HCT116 (cell line): ENCODE data around the gene MVK. TPM values are rescaled to one million over a fixed set of nuclear protein-coding genes. Genes with fewer than 3 reads are reported as not detected.

Source experiments
- ATAC-seq: fragments of 200-7000 bp; cut with Tn5 transposase; 2 replicates; pipeline ENCODE4 v1.9.1; 2020; ENCODE audit warnings: mild to moderate bottlenecking, moderate library complexity
- BruUV-seq: library from RNA; stranded (reverse); fragments of 400-500 nt; replicated peaks from 2 replicates; lab custom pipeline; 2021; lab: Mats Ljungman, UMichigan
- CTCF ChIA-PET: fragments of 300-600 bp; sonication (Branson Sonifier 250); formaldehyde crosslinking; loops from one replicate; lab custom pipeline; 2021; ENCODE audit warnings: antibody characterized with exemption; lab: Charles Lee
- POLR2A ChIA-PET: fragments of 300-600, 350-600 bp; sonication (Branson Sonifier 250); formaldehyde crosslinking; loops from one replicate; lab custom pipeline; 2021; ENCODE audit warnings: antibody characterized with exemption; lab: Charles Lee
- RAD21 ChIA-PET, 2 experiments: fragments of 300-600 bp; sonication (Branson Sonifier 250); formaldehyde crosslinking; loops; one replicate each; lab custom pipeline; 2023; ENCODE audit warnings: low total read pairs in 2 of 2; ENCODE audit not compliant: uncharacterized antibody in 2 of 2, unreplicated experiment in 2 of 2, low non-redundant PET in 1 of 2; lab: Charles Lee
- DNase-seq: peaks from one replicate; pipeline ENCODE4 v3.0.0-alpha.2; 2010; ENCODE audit warnings: low read depth, low spot score
- H2AFZ ChIP-seq: fragments of 200-600 bp; shearing (Covaris generic), sonication (generic); 2 replicates; pipeline ENCODE4 v1.6.1; 2017; ENCODE audit warnings: low read depth, mixed run types, mixed read lengths, antibody characterized with exemption, low read length; ENCODE audit not compliant: poor library complexity, severe bottlenecking
- H3K27ac ChIP-seq: 2 replicates; pipeline ENCODE4 v1.5.1; 2012; ENCODE audit warnings: low read depth, low read length
- H3K27me3 ChIP-seq: fragments of 200-600 bp; sonication (generic); 2 replicates; pipeline ENCODE4 v1.6.1; 2016; ENCODE audit warnings: mixed run types, low read length, mixed read lengths; ENCODE audit not compliant: insufficient read depth
- H3K36me3 ChIP-seq, 2 experiments: fragments of 200-500 bp in 1 of 2; fragments of 200-600 bp in 1 of 2; sonication (Bioruptor generic) in 1 of 2; sonication (generic) in 1 of 2; 2 replicates each; pipeline versions ENCODE4 v1.5.1 to v1.6.1; 2014 to 2016; ENCODE audit warnings: low read length in 2 of 2, inconsistent platforms in 1 of 2, mixed read lengths in 1 of 2, mixed run types in 1 of 2; ENCODE audit not compliant: insufficient read depth in 2 of 2, control insufficient read depth in 1 of 2
- H3K4me1 ChIP-seq, 2 experiments: fragments of 200-600 bp in 1 of 2; sonication (generic) in 1 of 2; 2 replicates each; pipeline versions ENCODE4 v1.5.1 to v1.6.1; 2012 to 2017; ENCODE audit warnings: low read length in 2 of 2, inconsistent platforms in 1 of 2, mild to moderate bottlenecking in 1 of 2, mixed read lengths in 1 of 2, mixed run types in 1 of 2, moderate library complexity in 1 of 2; ENCODE audit not compliant: insufficient read depth in 2 of 2, control insufficient read depth in 1 of 2
- H3K4me2 ChIP-seq: fragments of 200-600 bp; sonication (generic); 2 replicates; pipeline ENCODE4 v1.6.1; 2017; ENCODE audit warnings: mixed run types, low read length, mixed read lengths
- H3K4me3 ChIP-seq, 2 experiments: fragments of 200-600 bp in 1 of 2; sonication (generic) in 1 of 2; replicated peaks in 1 of 2; 2 replicates each; pipeline ENCODE4 v1.5.1; 2011 to 2016; ENCODE audit warnings: low read length in 2 of 2, control low read depth in 1 of 2, low read depth in 1 of 2, mild to moderate bottlenecking in 1 of 2, mixed read lengths in 1 of 2, mixed run types in 1 of 2
- H3K79me2 ChIP-seq: fragments of 200-600 bp; sonication (generic); 2 replicates; pipeline ENCODE4 v1.6.1; 2017; ENCODE audit warnings: mild to moderate bottlenecking, mixed run types, low read length, moderate library complexity, mixed read lengths; ENCODE audit not compliant: insufficient read depth
- H3K9ac ChIP-seq: fragments of 200-600 bp; sonication (generic); 2 replicates; pipeline ENCODE4 v1.6.1; 2016; ENCODE audit warnings: low read length, mixed read lengths
- H3K9me2 ChIP-seq: fragments of 200-600 bp; sonication (generic), shearing (Covaris generic); 2 replicates; pipeline ENCODE4 v1.6.1; 2017; ENCODE audit warnings: mixed run types, mild to moderate bottlenecking, moderate library complexity; ENCODE audit not compliant: insufficient read depth
- H3K9me3 ChIP-seq, 2 experiments: fragments of 200-500 bp in 1 of 2; fragments of 200-600 bp in 1 of 2; sonication (Bioruptor generic) in 1 of 2; sonication (generic) in 1 of 2; 2 replicates each; pipeline ENCODE4 v1.6.1; 2014 to 2017; ENCODE audit warnings: low read length in 2 of 2, mixed read lengths in 2 of 2, inconsistent platforms in 1 of 2, low read depth in 1 of 2, mild to moderate bottlenecking in 1 of 2, mixed run types in 1 of 2, moderate library complexity in 1 of 2; ENCODE audit not compliant: control insufficient read depth in 1 of 2, insufficient read depth in 1 of 2
- H4K20me1 ChIP-seq: fragments of 200-600 bp; sonication (generic), shearing (Covaris generic); 2 replicates; pipeline ENCODE4 v1.6.1; 2017; ENCODE audit warnings: mixed run types, mild to moderate bottlenecking, moderate library complexity; ENCODE audit not compliant: insufficient read depth
- CBX3 ChIP-seq: IDR thresholded peaks from 2 replicates; pipeline ENCODE4 v1.6.1; 2012; ENCODE audit warnings: low read depth
- CEBPB ChIP-seq: IDR thresholded peaks from 2 replicates; pipeline ENCODE4 v1.6.1; 2012; ENCODE audit warnings: low read depth
- EGR1 ChIP-seq: IDR thresholded peaks from 2 replicates; pipeline ENCODE4 v1.6.1; 2012; ENCODE audit warnings: low read depth
- ELF1 ChIP-seq: IDR thresholded peaks from 2 replicates; pipeline ENCODE4 v1.6.1; 2012; ENCODE audit warnings: low read depth, borderline replicate concordance
- EZH2phosphoT487 ChIP-seq: fragments of 200-600 bp; IDR thresholded peaks from 2 replicates; pipeline ENCODE4 v1.6.1; 2018; ENCODE audit warnings: antibody characterized with exemption, borderline replicate concordance
- FOSL1 ChIP-seq: IDR thresholded peaks from 2 replicates; pipeline ENCODE4 v1.6.1; 2012; ENCODE audit warnings: low read depth
- POLR2A ChIP-seq: IDR thresholded peaks from 2 replicates; pipeline ENCODE4 v1.7.0; 2011; ENCODE audit warnings: borderline replicate concordance; ENCODE audit not compliant: insufficient read depth, insufficient read length; ENCODE audit errors: extremely low read depth
- POLR2AphosphoS5 ChIP-seq: IDR thresholded peaks from 2 replicates; pipeline ENCODE4 v1.6.1; 2011; ENCODE audit warnings: mild to moderate bottlenecking, low read depth, low read length, moderate library complexity
- REST ChIP-seq: IDR thresholded peaks from 2 replicates; pipeline ENCODE4 v1.6.1; 2012; ENCODE audit warnings: low read depth
- SIN3A ChIP-seq: IDR thresholded peaks from 2 replicates; pipeline ENCODE4 v1.6.1; 2012; ENCODE audit warnings: low read depth
- SP1 ChIP-seq: IDR thresholded peaks from 2 replicates; pipeline ENCODE4 v1.6.1; 2012; ENCODE audit warnings: low read depth
- TCF7L2 ChIP-seq: IDR thresholded peaks from 2 replicates; pipeline ENCODE4 v1.7.0; 2011; ENCODE audit warnings: borderline replicate concordance, inconsistent platforms; ENCODE audit not compliant: insufficient read depth, insufficient read length; ENCODE audit errors: extremely low read depth
- ZFX ChIP-seq: fragments of 450-650 bp; IDR thresholded peaks from 2 replicates; pipeline ENCODE4 v1.6.1; 2017
- intact Hi-C: fragments of 100-400 bp; cut with micrococcal nuclease; formaldehyde crosslinking; loops from 2 replicates; pipeline ENCODE4 v1.10.0; 2022
- total RNA-seq: library from RNA; stranded (reverse); gene quantifications from one replicate; pipeline ENCODE4 v1.2.1, GENCODE V29; 2021; ENCODE audit not compliant: unreplicated experiment
- TF ChIP-seq, protein P1 (sequence below): IDR thresholded peaks from 2 replicates; pipeline ENCODE4 v1.6.1; 2011; ENCODE audit warnings: mild to moderate bottlenecking, low read length, moderate library complexity; ENCODE audit not compliant: insufficient replicate concordance; ENCODE audit errors: extremely low read depth
- TF ChIP-seq, protein P2 (sequence below): IDR thresholded peaks from 2 replicates; pipeline ENCODE4 v1.6.1; 2012

Gene MVK
- total RNA-seq, 1 experiment from 2014 or later = 17.3 TPM

DNA sequence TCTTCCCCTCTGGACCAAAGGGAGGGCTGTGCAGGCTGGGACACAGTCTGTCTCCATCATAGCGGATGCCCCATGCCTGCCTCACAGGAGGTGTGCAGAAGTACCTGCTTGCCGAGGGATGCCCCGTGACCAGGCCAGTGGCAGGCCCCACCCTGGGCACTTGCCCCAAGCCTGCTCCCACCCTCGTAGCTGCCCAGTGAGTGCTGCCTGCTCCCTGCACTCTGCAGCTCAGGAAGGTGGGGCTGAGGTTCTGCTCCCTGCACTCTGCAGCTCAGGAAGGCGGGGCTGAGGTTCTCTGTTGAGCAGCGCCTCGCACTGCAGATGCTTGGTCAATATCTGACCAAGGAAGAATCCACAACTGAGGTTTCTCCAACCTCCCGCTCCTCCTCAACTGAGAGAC is 7.2 kb upstream of the MVK start:
- H3K9me3 ChIP-seq = no peaks in the 10 kb centered on the region
- H3K79me2 ChIP-seq = no peaks in the 10 kb centered on the region
- no TSS peak for BruUV-seq
- TF ChIP-seq CBX3 (no peak), TCF7L2 (no peak), SP1 (no peak), ELF1 (no peak)
- TF ChIP-seq, protein P1, sequence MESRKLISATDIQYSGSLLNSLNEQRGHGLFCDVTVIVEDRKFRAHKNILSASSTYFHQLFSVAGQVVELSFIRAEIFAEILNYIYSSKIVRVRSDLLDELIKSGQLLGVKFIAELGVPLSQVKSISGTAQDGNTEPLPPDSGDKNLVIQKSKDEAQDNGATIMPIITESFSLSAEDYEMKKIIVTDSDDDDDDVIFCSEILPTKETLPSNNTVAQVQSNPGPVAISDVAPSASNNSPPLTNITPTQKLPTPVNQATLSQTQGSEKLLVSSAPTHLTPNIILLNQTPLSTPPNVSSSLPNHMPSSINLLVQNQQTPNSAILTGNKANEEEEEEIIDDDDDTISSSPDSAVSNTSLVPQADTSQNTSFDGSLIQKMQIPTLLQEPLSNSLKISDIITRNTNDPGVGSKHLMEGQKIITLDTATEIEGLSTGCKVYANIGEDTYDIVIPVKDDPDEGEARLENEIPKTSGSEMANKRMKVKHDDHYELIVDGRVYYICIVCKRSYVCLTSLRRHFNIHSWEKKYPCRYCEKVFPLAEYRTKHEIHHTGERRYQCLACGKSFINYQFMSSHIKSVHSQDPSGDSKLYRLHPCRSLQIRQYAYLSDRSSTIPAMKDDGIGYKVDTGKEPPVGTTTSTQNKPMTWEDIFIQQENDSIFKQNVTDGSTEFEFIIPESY = no peak
- no peak for ATAC-seq
- H3K9me2 ChIP-seq = no peaks in the 10 kb centered on the region
- H3K4me3 ChIP-seq = no peak overlapping the region
- H3K9ac ChIP-seq = no peak overlapping the region
- no peak overlapping the region for H3K27ac ChIP-seq
- H3K4me1 ChIP-seq = no peaks in the 10 kb centered on the region
- ChIA-PET POLR2A (no interaction called here), RAD21 (no interaction called here), CTCF (no interaction called here)
- H4K20me1 ChIP-seq = no peaks in the 10 kb centered on the region
- no peaks in the 10 kb centered on the region for H3K36me3 ChIP-seq
- no peaks in the 10 kb centered on the region for H3K27me3 ChIP-seq
- no peak overlapping the region for H3K4me2 ChIP-seq
- H2AFZ ChIP-seq = no peak overlapping the region
- intact Hi-C loops = no loop called here
- no peak for DNase-seq

GRCh38 chr12:109567296-109567695 is 6.3 kb upstream of the MVK start:
- RAD21 ChIA-PET = no interaction called here
- intact Hi-C loops = no loop called here
- Histone ChIP-seq H3K27me3 (no peaks in the 10 kb centered on the region), H3K36me3 (no peaks in the 10 kb centered on the region), H3K9me2 (no peaks in the 10 kb centered on the region), H3K4me3 (no peak overlapping the region), H3K27ac (no peak overlapping the region), H4K20me1 (no peaks in the 10 kb centered on the region), H3K4me2 (no peak overlapping the region), H3K9me3 (no peaks in the 10 kb centered on the region), H2AFZ (no peak overlapping the region), H3K4me1 (peaks cover 0 to 1% of the 10 kb centered on the region in 2 experiments; a peak in 2 of 4 replicates), H3K79me2 (no peaks in the 10 kb centered on the region), H3K9ac (no peak overlapping the region)
- CTCF ChIA-PET = no interaction called here
- BruUV-seq = no TSS peak
- DNase-seq (no peak), ATAC-seq (no peak)
- POLR2A ChIA-PET = no interaction called here
- TF ChIP-seq ZFX (no peak), POLR2A (no peak), FOSL1 (no peak), EZH2phosphoT487 (no peak), SIN3A (no peak), EGR1 (no peak), REST (no peak), CEBPB (no peak), SP1 (no peak), POLR2AphosphoS5 (no peak), CBX3 (no peak), TCF7L2 (no peak)
- TF ChIP-seq, protein P2, sequence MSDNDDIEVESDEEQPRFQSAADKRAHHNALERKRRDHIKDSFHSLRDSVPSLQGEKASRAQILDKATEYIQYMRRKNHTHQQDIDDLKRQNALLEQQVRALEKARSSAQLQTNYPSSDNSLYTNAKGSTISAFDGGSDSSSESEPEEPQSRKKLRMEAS = no peak
